H1 (cell line): ENCODE results near the gene DENND1A. TPM values are rescaled to one million over a fixed set of nuclear protein-coding genes. Genes with fewer than 3 reads are reported as not detected.

ENCODE experiments used
- ATF3 ChIP-seq: IDR thresholded peaks from 2 replicates; pipeline ENCODE4 v1.6.1; 2011; ENCODE audit warnings: low read depth, mild to moderate bottlenecking, low read length; ENCODE audit not compliant: insufficient read depth
- FOSL1 ChIP-seq: IDR thresholded peaks from 2 replicates; pipeline ENCODE4 v1.6.1; 2011; ENCODE audit warnings: mild to moderate bottlenecking, low read depth, low read length, moderate library complexity; ENCODE audit not compliant: insufficient read depth
- YY1 ChIP-seq: IDR thresholded peaks from 2 replicates; pipeline ENCODE4 v1.6.1; 2011; ENCODE audit warnings: low read depth, mild to moderate bottlenecking, low read length
- polyA plus RNA-seq, 7 experiments: library from polyadenylated mRNA; depleted of rRNA in 3 of 7; stranded (reverse) in 5 of 7; unstranded in 2 of 7; fragments of >200 nt in 5 of 7; fragments of 200-250 nt in 2 of 7; gene quantifications; 1 replicate in 5 of 7; 2 replicates in 1 of 7; 4 replicates in 1 of 7; pipeline versions ENCODE4 v1.2.1 to v1.2.3, GENCODE V29; 2011 to 2013; ENCODE audit warnings: missing spikeins in 2 of 7, mixed read lengths in 2 of 7
- total RNA-seq: library from RNA; stranded (reverse); fragmentation: NEBNext Ultra II Directional; extraction: Animal tissue kit (Norgen Biotek cat#: 25700); gene quantifications from 2 replicates; pipeline ENCODE4 v1.2.1, GENCODE V29; 2021

The DENND1A gene
- total and polyA plus RNA-seq, 2 of the 8 experiments (the other 6 are each of a cell fraction or from before 2014, with no cell fraction given), result 24.1 to 26.4 TPM

GRCh38 chr9:123348317-123348992, 581.5 kb downstream of the DENND1A start (continued):
- TF ChIP-seq ATF3, result no peak
- TF ChIP-seq YY1, result no peak
- no peak for TF ChIP-seq FOSL1
